ENCODE measurements around the gene CTSZ.
"Not testable (repeated sequence)": the region's sequence is repeated elsewhere in the genome, so short reads cannot be mapped to it uniquely, and the experiment has no call there.

DNA sequence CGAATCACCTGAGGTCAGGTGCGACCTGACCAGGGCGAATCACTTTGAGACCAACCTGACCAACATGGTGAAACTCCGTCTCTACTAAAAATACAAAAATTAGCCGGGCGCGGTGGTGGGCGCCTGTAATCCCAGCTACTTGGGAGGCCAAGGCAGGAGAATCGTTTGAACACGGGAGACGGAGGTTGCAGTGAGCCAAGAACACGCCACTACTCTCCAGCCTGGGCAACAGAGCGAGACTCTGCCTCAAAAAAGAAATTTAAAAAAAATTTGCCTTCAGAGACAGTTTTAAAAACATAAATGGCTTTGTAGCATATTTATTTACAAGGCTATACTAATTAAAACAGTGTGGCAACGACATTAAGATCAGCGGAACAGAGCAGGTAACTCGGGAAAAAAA, 34.4 kb upstream of the CTSZ start:
- TF ChIP-seq, protein P1, sequence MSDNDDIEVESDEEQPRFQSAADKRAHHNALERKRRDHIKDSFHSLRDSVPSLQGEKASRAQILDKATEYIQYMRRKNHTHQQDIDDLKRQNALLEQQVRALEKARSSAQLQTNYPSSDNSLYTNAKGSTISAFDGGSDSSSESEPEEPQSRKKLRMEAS (IDR thresholded peaks at IDR 0.05) = not testable (repeated sequence)
- TF ChIP-seq, protein P2, sequence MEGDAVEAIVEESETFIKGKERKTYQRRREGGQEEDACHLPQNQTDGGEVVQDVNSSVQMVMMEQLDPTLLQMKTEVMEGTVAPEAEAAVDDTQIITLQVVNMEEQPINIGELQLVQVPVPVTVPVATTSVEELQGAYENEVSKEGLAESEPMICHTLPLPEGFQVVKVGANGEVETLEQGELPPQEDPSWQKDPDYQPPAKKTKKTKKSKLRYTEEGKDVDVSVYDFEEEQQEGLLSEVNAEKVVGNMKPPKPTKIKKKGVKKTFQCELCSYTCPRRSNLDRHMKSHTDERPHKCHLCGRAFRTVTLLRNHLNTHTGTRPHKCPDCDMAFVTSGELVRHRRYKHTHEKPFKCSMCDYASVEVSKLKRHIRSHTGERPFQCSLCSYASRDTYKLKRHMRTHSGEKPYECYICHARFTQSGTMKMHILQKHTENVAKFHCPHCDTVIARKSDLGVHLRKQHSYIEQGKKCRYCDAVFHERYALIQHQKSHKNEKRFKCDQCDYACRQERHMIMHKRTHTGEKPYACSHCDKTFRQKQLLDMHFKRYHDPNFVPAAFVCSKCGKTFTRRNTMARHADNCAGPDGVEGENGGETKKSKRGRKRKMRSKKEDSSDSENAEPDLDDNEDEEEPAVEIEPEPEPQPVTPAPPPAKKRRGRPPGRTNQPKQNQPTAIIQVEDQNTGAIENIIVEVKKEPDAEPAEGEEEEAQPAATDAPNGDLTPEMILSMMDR (IDR thresholded peaks at IDR 0.05; ENCODE audit: low read depth, low read length, missing input control) = not testable (repeated sequence)
- not testable (repeated sequence) for TF ChIP-seq TAF1 (conservative IDR thresholded peaks at IDR 0.05); RAD21 (IDR thresholded peaks at IDR 0.05); YY1 (IDR thresholded peaks at IDR 0.05); JUND (IDR thresholded peaks at IDR 0.05); EGR1 (IDR thresholded peaks at IDR 0.05; ENCODE audit: low read depth in 2 of 2)
- TF ChIP-seq, protein P3, sequence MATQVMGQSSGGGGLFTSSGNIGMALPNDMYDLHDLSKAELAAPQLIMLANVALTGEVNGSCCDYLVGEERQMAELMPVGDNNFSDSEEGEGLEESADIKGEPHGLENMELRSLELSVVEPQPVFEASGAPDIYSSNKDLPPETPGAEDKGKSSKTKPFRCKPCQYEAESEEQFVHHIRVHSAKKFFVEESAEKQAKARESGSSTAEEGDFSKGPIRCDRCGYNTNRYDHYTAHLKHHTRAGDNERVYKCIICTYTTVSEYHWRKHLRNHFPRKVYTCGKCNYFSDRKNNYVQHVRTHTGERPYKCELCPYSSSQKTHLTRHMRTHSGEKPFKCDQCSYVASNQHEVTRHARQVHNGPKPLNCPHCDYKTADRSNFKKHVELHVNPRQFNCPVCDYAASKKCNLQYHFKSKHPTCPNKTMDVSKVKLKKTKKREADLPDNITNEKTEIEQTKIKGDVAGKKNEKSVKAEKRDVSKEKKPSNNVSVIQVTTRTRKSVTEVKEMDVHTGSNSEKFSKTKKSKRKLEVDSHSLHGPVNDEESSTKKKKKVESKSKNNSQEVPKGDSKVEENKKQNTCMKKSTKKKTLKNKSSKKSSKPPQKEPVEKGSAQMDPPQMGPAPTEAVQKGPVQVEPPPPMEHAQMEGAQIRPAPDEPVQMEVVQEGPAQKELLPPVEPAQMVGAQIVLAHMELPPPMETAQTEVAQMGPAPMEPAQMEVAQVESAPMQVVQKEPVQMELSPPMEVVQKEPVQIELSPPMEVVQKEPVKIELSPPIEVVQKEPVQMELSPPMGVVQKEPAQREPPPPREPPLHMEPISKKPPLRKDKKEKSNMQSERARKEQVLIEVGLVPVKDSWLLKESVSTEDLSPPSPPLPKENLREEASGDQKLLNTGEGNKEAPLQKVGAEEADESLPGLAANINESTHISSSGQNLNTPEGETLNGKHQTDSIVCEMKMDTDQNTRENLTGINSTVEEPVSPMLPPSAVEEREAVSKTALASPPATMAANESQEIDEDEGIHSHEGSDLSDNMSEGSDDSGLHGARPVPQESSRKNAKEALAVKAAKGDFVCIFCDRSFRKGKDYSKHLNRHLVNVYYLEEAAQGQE (IDR thresholded peaks at IDR 0.05) = not testable (repeated sequence)
- TF ChIP-seq, protein P4, sequence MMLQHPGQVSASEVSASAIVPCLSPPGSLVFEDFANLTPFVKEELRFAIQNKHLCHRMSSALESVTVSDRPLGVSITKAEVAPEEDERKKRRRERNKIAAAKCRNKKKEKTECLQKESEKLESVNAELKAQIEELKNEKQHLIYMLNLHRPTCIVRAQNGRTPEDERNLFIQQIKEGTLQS (IDR thresholded peaks at IDR 0.05) = not testable (repeated sequence)
- TF ChIP-seq, protein P5, sequence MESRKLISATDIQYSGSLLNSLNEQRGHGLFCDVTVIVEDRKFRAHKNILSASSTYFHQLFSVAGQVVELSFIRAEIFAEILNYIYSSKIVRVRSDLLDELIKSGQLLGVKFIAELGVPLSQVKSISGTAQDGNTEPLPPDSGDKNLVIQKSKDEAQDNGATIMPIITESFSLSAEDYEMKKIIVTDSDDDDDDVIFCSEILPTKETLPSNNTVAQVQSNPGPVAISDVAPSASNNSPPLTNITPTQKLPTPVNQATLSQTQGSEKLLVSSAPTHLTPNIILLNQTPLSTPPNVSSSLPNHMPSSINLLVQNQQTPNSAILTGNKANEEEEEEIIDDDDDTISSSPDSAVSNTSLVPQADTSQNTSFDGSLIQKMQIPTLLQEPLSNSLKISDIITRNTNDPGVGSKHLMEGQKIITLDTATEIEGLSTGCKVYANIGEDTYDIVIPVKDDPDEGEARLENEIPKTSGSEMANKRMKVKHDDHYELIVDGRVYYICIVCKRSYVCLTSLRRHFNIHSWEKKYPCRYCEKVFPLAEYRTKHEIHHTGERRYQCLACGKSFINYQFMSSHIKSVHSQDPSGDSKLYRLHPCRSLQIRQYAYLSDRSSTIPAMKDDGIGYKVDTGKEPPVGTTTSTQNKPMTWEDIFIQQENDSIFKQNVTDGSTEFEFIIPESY (IDR thresholded peaks at IDR 0.05) = not testable (repeated sequence)
